Measurements from ENCODE around the gene ASB11.
"Not testable (repeated sequence)": the region's sequence is repeated elsewhere in the genome, so short reads cannot be mapped to it uniquely, and the experiment has no call there.

The ASB11 gene

DNA sequence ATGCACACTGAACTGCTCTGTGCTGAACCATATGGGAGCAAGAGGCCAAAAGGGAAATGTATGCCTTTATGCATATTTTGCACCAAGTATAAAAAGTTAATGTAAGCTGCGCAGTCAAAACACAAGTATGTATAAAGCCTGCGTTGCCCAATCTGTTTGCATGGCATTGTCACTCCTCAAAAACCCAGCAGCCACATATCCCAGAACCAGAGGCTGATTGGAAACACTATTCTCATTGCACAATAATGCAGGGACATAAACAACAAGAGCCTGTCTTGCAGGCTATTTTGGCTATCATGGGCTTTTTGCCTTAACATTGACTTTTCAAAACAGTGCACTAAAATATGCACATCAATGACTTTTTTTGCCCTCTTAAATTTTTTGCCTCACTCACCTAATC lies 40.5 kb downstream of the ASB11 start:
- H3K36me3 Mint-ChIP-seq = no peaks in the 10 kb centered on the region
- no peak overlapping the region for H3K4me3 Mint-ChIP-seq
- H3K27me3 Mint-ChIP-seq = no peaks in the 10 kb centered on the region
- no peaks in the 10 kb centered on the region for H3K9me3 Mint-ChIP-seq (ENCODE audit: low read depth)
- H3K4me1 Mint-ChIP-seq (ENCODE audit: low read depth) = peaks cover 4% of the 10 kb centered on the region
- no peak overlapping the region for H3K27ac Mint-ChIP-seq

DNA sequence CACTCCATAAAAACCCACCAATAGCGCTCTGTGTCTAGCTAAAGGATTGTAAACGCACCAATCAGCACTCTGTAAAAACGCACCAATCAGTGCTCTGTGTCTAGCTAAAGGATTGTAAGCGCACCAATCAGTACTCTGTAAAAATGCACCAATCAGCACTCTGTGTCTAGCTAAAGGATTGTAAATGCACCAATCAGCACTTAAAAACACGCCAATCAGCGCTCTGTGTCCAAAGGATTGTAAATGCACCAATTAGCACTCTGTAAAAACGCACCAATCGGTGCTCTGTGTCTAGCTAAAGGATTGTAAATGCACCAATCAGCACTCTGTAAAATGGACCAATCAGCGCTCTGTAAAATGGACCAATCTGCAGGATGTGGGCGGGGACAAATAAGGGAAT lies 42.2 kb downstream of the ASB11 start:
- H3K27ac Mint-ChIP-seq; H3K4me1 Mint-ChIP-seq (ENCODE audit: low read depth); H3K36me3 Mint-ChIP-seq; H3K27me3 Mint-ChIP-seq; H3K9me3 Mint-ChIP-seq (ENCODE audit: low read depth); H3K4me3 Mint-ChIP-seq: not testable (repeated sequence)

GRCh38 chrX:15271757-15272156 lies 43.7 kb downstream of the ASB11 start:
- H3K4me3 Mint-ChIP-seq = no peak overlapping the region
- no peak overlapping the region for H3K27ac Mint-ChIP-seq
- H3K9me3 Mint-ChIP-seq (ENCODE audit: low read depth) = no peaks in the 10 kb centered on the region
- no peaks in the 10 kb centered on the region for H3K36me3 Mint-ChIP-seq
- H3K4me1 Mint-ChIP-seq (ENCODE audit: low read depth) = peaks cover 10% of the 10 kb centered on the region
- no peaks in the 10 kb centered on the region for H3K27me3 Mint-ChIP-seq

DNA sequence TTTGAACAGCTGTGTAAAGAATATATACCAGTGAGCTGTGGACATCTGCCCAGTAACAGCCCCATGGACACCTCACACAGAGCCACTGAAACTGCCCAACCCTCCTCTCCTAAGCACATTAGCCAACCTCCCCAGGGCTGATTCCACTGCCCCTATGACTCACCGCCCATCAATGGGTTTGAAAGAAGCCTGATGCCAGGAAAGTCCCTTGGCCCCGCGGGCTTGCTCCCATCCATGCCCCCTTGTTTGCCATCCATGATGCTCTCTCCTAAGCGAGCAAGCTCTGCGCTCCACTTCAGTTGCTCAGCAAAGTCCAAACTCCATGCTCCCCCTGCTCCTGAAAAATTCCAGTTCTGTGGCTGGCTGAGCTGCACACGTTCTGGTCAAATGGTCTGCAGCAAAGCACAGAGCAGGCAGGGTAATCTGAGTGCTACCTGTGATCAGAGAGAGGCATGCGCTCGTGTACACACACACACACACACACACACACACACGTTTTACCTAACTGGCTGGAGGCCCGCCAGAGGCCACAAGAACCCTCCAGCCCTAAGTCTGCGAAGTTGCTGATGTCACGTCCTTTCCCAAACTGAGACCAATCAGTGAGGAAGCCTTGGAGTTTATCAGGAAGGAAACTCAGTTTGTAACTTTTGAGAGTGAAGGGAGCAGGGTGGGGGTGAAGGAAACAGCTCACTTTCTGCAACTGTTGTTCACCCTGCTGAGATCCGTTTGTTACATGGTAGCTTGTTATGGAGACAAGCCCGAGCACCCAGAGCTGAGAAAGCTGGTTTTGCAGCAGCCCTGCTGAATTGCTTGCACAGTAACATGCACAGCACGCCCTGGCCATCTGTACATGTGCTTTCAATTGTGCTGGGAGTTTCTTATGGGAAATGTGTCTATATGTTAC lies 45.6 kb downstream of the ASB11 start, which contains the start of gene ASB9:
ASB9 (minus strand) TSS at position 466 of the 904 bp plus-strand sequence; CDS start at position 257, 209 bp downstream.
- H3K27me3 Mint-ChIP-seq = no peaks in the 10 kb centered on the region
- H3K36me3 Mint-ChIP-seq = no peaks in the 10 kb centered on the region
- H3K27ac Mint-ChIP-seq = no peak within 1 kb of the TSS
- H3K9me3 Mint-ChIP-seq (ENCODE audit: low read depth) = no peaks in the 10 kb centered on the region
- peak within 1 kb of the TSS; percentile 52 for H3K4me3 Mint-ChIP-seq
- peaks cover 10% of the 10 kb centered on the region for H3K4me1 Mint-ChIP-seq (ENCODE audit: low read depth)

DNA sequence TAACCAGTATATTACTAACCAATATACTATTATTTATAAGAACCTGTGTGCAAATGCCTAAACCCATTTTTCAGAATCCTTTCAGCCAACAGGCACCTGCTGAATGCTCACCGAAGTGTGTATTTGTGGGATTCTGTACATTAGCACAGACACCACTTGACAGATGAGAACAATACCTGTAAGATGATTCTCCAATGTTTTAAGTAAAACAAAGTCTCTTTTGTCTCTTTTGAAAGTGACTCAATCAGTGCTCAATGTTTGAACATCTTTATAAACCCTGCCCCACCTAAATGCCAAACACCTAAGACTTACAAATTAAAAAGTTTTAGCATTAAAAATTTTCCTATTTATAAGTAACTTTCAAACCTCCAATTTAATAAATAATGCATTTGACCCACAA lies 46.3 kb downstream of the ASB11 start:
- H3K27ac Mint-ChIP-seq = no peak overlapping the region
- no peaks in the 10 kb centered on the region for H3K36me3 Mint-ChIP-seq
- H3K9me3 Mint-ChIP-seq (ENCODE audit: low read depth) = no peaks in the 10 kb centered on the region
- no peak overlapping the region for H3K4me3 Mint-ChIP-seq
- peaks cover 10% of the 10 kb centered on the region for H3K4me1 Mint-ChIP-seq (ENCODE audit: low read depth)
- no peaks in the 10 kb centered on the region for H3K27me3 Mint-ChIP-seq

DNA sequence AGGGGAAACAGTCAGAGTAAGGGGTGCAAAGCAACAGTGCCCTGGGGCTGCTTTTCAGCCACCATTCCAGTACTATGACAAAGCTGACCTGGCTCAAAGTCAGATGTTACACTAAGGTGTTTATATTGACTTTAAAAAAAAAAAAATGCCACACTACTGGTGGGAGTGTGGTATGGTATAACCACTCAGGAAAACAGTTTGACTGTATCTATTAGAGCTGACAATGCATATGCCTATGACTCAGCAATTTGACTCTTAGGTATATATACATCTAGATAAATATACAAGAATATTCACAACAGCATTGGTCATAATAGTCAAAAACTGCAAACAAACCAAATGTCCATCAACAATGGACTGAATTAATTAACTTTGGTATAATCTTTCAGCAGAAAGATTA lies 60.6 kb downstream of the ASB11 start:
- Mint-ChIP-seq H3K9me3 (ENCODE audit: low read depth) (no peaks in the 10 kb centered on the region), H3K4me3 (no peak overlapping the region), H3K36me3 (no peaks in the 10 kb centered on the region), H3K27ac (no peak overlapping the region), H3K27me3 (no peaks in the 10 kb centered on the region), H3K4me1 (ENCODE audit: low read depth) (no peaks in the 10 kb centered on the region)

- Mint-ChIP-seq H3K4me3 (no peak overlapping the region), H3K9me3 (ENCODE audit: low read depth) (no peaks in the 10 kb centered on the region), H3K27me3 (no peaks in the 10 kb centered on the region), H3K27ac (no peak overlapping the region), H3K36me3 (no peaks in the 10 kb centered on the region), H3K4me1 (ENCODE audit: low read depth) (no peaks in the 10 kb centered on the region)
These were observed 69.5 kb downstream of the ASB11 start for GRCh38 chrX:15245896-15246295.

- H3K4me3 Mint-ChIP-seq = no peak overlapping the region
These were observed 71.0 kb downstream of the ASB11 start for GRCh38 chrX:15244421-15244820.

DNA sequence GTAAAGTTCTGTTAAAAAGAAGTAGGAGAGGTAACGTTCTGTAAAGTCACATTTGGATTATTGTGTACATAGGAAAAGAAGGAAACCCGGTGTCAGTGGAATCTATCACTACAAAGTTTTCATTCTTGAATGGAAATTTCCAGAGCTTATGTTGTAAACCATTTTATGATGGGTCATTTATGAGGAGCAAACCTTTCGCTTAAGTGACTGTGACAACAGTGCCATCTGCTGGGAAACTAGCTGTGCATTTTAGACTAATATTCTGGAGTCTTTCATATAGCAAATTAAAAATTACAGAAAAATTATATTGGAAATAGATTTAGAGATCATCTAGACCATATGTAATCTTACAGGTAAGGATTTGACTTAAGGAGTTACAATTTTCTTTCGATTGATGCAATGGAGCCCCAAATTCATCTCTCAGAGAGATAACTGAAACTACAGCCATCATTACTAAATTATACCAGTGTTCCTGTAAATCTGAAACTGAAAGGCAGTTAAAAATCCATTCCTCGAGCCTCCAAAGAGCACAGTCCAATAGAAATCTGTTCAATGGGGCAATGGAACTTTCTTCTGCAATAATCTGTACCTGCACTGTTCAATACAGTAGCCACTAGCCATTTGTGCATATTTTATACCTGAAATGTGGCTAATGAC lies 72.4 kb downstream of the ASB11 start:
- H3K36me3 Mint-ChIP-seq = no peaks in the 10 kb centered on the region
- H3K27me3 Mint-ChIP-seq = no peaks in the 10 kb centered on the region
- no peaks in the 10 kb centered on the region for H3K9me3 Mint-ChIP-seq (ENCODE audit: low read depth)
- no peaks in the 10 kb centered on the region for H3K4me1 Mint-ChIP-seq (ENCODE audit: low read depth)
- H3K4me3 Mint-ChIP-seq = no peak overlapping the region
- H3K27ac Mint-ChIP-seq = no peak overlapping the region

More at GRCh38 chrX:15244421-15244820, 71.0 kb downstream of the ASB11 start:
- no peak overlapping the region for H3K27ac Mint-ChIP-seq
- no peaks in the 10 kb centered on the region for H3K9me3 Mint-ChIP-seq (ENCODE audit: low read depth)
- no peaks in the 10 kb centered on the region for H3K4me1 Mint-ChIP-seq (ENCODE audit: low read depth)
- H3K36me3 Mint-ChIP-seq = no peaks in the 10 kb centered on the region
- H3K27me3 Mint-ChIP-seq = no peaks in the 10 kb centered on the region

DNA sequence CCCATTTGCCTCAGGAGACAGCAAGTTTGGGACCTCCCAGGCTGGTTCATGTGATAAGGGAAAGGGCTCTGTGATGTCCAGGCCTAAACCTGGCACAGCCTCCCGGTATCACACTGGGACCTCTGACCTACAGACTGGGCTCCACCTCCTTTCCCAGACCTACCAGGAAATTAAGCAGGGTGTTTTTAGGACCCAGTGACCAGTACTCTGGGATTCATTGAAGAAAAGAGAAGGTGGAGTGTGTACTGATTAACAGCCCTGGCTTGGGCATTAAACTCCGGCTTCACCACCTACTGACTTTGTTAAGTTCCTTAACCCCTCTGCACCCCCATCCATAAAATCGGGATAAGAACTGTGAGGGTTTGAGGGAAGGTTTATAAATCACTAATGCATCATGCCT lies 74.1 kb downstream of the ASB11 start:
- no peaks in the 10 kb centered on the region for H3K9me3 Mint-ChIP-seq (ENCODE audit: low read depth)
- H3K4me1 Mint-ChIP-seq (ENCODE audit: low read depth) = no peaks in the 10 kb centered on the region
- H3K36me3 Mint-ChIP-seq = no peaks in the 10 kb centered on the region
- H3K27ac Mint-ChIP-seq = no peak overlapping the region
- H3K4me3 Mint-ChIP-seq = no peak overlapping the region
- no peaks in the 10 kb centered on the region for H3K27me3 Mint-ChIP-seq

DNA sequence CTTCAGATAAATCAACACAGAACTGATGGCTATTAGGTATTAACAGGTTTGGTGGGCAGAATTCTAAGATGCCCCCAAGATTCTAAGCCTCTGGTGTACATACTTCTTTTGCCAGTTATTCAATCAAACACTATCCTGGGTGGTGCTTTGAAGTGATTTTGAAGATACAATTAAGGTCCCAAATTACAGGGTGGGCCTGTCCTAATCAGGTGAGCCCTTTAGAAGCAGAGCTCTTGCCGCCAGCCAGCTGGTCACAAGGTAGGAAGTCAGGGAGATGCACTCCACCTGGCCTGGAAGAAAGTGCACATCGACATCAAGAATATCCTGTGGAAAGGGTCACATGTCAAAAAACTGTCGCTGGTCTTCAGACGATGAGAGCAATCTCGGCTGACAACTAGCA lies 75.0 kb downstream of the ASB11 start:
- no peaks in the 10 kb centered on the region for H3K36me3 Mint-ChIP-seq
- no peaks in the 10 kb centered on the region for H3K27me3 Mint-ChIP-seq
- H3K27ac Mint-ChIP-seq = no peak overlapping the region
- H3K4me3 Mint-ChIP-seq = no peak overlapping the region
- H3K4me1 Mint-ChIP-seq (ENCODE audit: low read depth) = no peaks in the 10 kb centered on the region
- H3K9me3 Mint-ChIP-seq (ENCODE audit: low read depth) = no peaks in the 10 kb centered on the region

DNA sequence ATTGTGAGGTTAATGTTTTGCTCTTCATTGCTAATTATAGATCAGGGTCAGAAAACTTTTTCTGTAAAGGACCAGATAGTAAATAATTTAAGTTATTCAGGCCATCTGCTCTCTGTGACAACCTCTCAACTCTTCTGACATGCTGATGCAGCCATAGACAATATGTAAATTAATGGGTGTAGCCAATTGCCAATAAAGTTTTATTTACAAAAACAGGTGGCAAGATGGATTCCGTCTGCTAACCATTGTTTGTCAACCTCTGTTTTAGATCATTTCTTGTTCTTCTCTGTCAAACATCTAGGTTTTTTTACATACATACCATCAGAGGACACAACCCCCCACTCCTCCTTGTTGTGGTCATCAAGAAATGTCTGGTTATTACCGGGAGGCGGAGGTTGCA lies 79.3 kb downstream of the ASB11 start:
- Mint-ChIP-seq H3K27ac (no peak overlapping the region), H3K9me3 (ENCODE audit: low read depth) (no peaks in the 10 kb centered on the region), H3K27me3 (no peaks in the 10 kb centered on the region), H3K36me3 (no peaks in the 10 kb centered on the region), H3K4me3 (no peak overlapping the region), H3K4me1 (ENCODE audit: low read depth) (no peaks in the 10 kb centered on the region)

- Mint-ChIP-seq H3K4me1 (ENCODE audit: low read depth) (no peaks in the 10 kb centered on the region), H3K27ac (no peak overlapping the region), H3K4me3 (no peak overlapping the region), H3K27me3 (no peaks in the 10 kb centered on the region), H3K36me3 (no peaks in the 10 kb centered on the region), H3K9me3 (ENCODE audit: low read depth) (no peaks in the 10 kb centered on the region)
These were observed 80.4 kb downstream of the ASB11 start for GRCh38 chrX:15235001-15235400.

- no peaks in the 10 kb centered on the region for H3K36me3 Mint-ChIP-seq
- H3K27me3 Mint-ChIP-seq = no peaks in the 10 kb centered on the region
- no peak overlapping the region for H3K27ac Mint-ChIP-seq
- no peak overlapping the region for H3K4me3 Mint-ChIP-seq
- no peaks in the 10 kb centered on the region for H3K4me1 Mint-ChIP-seq (ENCODE audit: low read depth)
- no peaks in the 10 kb centered on the region for H3K9me3 Mint-ChIP-seq (ENCODE audit: low read depth)
These were observed 81.9 kb downstream of the ASB11 start for GRCh38 chrX:15233416-15234015.

Measured in activated naive CD8-positive, alpha-beta T cell (primary cell).